ENCODE data around the gene MBTPS1. TPM values are rescaled to one million over a fixed set of nuclear protein-coding genes. Genes with fewer than 3 reads are reported as not detected.

The MBTPS1 gene
- total RNA-seq, 1 experiment from 2014 or later = 63.6 TPM

DNA sequence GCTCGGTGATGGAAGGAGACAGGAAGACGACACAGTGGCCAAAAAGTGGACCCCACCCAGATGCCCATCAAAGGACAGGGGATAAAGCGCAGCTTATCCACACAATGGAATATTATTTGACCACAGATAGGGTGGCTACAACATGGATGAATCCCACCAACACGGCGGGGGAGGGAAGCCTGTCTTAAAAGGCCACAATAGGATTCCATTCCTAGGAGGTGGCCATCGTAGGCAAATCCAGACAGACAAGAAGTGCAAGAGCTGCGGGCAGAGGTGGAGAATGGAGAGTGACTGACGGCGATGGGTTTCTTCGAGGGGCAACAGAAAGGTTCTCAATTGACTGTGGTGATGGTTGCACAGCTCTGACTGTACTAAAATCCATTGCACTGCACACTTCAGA, 90.1 kb downstream of the MBTPS1 start:
- ChIA-PET POLR2A (no interaction called here), CTCF (no interaction called here)
- Mint-ChIP-seq H3K9me3 (ENCODE audit: unreplicated experiment) (peaks cover 3% of the 10 kb centered on the region), H3K36me3 (ENCODE audit: insufficient read depth, unreplicated experiment) (peaks cover 9% of the 10 kb centered on the region), H3K27me3 (ENCODE audit: insufficient read depth, unreplicated experiment) (peaks cover 27% of the 10 kb centered on the region), H3K4me3 (ENCODE audit: unreplicated experiment) (no peak overlapping the region), H3K27ac (ENCODE audit: low read depth, unreplicated experiment) (no peak overlapping the region), H3K4me1 (ENCODE audit: insufficient read depth, unreplicated experiment) (peaks cover 6% of the 10 kb centered on the region)
- TF ChIP-seq, protein P1, sequence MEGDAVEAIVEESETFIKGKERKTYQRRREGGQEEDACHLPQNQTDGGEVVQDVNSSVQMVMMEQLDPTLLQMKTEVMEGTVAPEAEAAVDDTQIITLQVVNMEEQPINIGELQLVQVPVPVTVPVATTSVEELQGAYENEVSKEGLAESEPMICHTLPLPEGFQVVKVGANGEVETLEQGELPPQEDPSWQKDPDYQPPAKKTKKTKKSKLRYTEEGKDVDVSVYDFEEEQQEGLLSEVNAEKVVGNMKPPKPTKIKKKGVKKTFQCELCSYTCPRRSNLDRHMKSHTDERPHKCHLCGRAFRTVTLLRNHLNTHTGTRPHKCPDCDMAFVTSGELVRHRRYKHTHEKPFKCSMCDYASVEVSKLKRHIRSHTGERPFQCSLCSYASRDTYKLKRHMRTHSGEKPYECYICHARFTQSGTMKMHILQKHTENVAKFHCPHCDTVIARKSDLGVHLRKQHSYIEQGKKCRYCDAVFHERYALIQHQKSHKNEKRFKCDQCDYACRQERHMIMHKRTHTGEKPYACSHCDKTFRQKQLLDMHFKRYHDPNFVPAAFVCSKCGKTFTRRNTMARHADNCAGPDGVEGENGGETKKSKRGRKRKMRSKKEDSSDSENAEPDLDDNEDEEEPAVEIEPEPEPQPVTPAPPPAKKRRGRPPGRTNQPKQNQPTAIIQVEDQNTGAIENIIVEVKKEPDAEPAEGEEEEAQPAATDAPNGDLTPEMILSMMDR (IDR thresholded peaks at IDR 0.05; ENCODE audit: unreplicated experiment) = no peak
- BruUV-seq (replicated peaks) = no TSS peak
- no peak for DNase-seq (ENCODE audit: unreplicated experiment)
- intact Hi-C loops (cut with micrococcal nuclease) = no loop called here

DNA sequence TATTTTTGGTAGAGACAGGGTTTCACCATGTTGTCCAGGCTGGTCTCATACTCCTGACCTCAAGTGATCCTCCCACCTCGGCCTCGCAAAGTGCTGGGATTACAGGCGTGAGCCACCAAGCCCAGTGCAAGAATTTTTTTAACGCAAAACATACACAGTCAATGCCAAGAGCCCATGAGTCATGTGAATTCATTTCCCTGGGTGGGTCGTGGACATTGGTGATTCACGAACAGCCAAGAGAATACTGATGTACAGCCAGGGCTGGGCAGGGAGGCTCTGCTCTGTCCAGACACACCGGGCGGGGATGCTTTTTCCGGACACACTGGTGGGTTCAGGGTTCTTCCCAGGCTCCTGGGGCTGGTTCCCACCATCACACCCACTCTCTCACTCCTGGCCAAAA, 91.9 kb downstream of the MBTPS1 start:
- TF ChIP-seq, protein P1 (IDR thresholded peaks at IDR 0.05; ENCODE audit: unreplicated experiment) = no peak
- DNase-seq (ENCODE audit: unreplicated experiment) = no peak
- peaks cover 10% of the 10 kb centered on the region for H3K36me3 Mint-ChIP-seq (ENCODE audit: insufficient read depth, unreplicated experiment)
- peaks cover 10% of the 10 kb centered on the region for H3K27me3 Mint-ChIP-seq (ENCODE audit: insufficient read depth, unreplicated experiment)
- H3K4me3 Mint-ChIP-seq (ENCODE audit: unreplicated experiment) = no peak overlapping the region
- no TSS peak for BruUV-seq (replicated peaks)
- H3K4me1 Mint-ChIP-seq (ENCODE audit: insufficient read depth, unreplicated experiment) = peaks cover 6% of the 10 kb centered on the region
- peaks cover 8% of the 10 kb centered on the region for H3K9me3 Mint-ChIP-seq (ENCODE audit: unreplicated experiment)
- H3K27ac Mint-ChIP-seq (ENCODE audit: low read depth, unreplicated experiment) = no peak overlapping the region
- intact Hi-C loops (cut with micrococcal nuclease) = no loop called here
- ChIA-PET POLR2A (no interaction called here), CTCF (interaction anchor here (1.0 kb wide), 1 partner anchor 68 kb away, joined by 3 read pairs; no protein-coding TSS in a partner anchor)

DNA sequence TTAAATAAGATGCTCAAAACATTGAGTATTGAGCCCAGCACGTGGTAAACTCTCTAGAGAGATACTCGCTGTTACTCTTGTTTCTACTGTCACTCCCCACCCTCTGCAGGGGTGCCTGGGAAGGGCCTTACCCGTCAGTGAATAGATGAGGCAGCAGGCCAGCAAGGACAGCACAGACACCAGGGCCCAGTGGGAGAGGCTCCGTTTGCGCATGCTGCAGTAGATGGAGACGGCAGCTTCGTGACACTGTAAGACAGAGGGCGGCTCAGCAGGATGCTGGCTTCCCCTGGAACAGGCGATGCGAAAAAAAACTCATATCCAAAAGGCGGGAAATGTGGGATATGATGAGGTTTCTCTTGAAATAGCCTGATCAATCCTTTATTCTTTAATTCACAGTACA, 94.1 kb downstream of the MBTPS1 start:
- DNase-seq (ENCODE audit: unreplicated experiment) = no peak
- H3K27ac Mint-ChIP-seq (ENCODE audit: low read depth, unreplicated experiment) = no peak overlapping the region
- POLR2A ChIA-PET = interaction anchor here (0.8 kb wide), 1 partner anchor 34 kb away, joined by 3 read pairs; no protein-coding TSS in a partner anchor
- H3K4me3 Mint-ChIP-seq (ENCODE audit: unreplicated experiment) = no peak overlapping the region
- intact Hi-C loops (cut with micrococcal nuclease) = no loop called here
- H3K9me3 Mint-ChIP-seq (ENCODE audit: unreplicated experiment) = peaks cover 8% of the 10 kb centered on the region
- CTCF ChIA-PET = no interaction called here
- no peaks in the 10 kb centered on the region for H3K27me3 Mint-ChIP-seq (ENCODE audit: insufficient read depth, unreplicated experiment)
- H3K4me1 Mint-ChIP-seq (ENCODE audit: insufficient read depth, unreplicated experiment) = peaks cover 6% of the 10 kb centered on the region
- peaks cover 7% of the 10 kb centered on the region for H3K36me3 Mint-ChIP-seq (ENCODE audit: insufficient read depth, unreplicated experiment)
- TF ChIP-seq, protein P1 (IDR thresholded peaks at IDR 0.05; ENCODE audit: unreplicated experiment) = no peak
- no TSS peak for BruUV-seq (replicated peaks)

DNA sequence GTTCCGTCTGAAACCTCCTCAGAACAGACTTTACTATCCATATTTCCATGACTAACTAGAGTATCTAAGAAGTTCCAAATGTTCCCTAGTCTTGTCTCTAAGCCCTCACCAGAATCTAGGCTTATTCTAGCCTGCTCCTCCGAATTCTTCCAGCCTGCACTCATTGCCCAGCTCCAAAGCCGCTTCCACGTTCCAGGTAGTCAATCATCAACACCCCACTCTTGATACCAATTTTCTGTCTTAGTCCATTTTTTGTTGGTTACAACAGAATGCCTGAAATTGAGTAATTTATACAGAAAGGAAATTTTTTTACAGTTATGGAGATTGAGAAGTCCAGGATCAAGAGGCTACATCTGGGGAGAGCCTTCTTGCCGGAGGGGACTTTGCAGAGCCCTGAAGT, 95.3 kb downstream of the MBTPS1 start:
- Mint-ChIP-seq H3K27ac (ENCODE audit: low read depth, unreplicated experiment) (no peak overlapping the region), H3K9me3 (ENCODE audit: unreplicated experiment) (peaks cover 8% of the 10 kb centered on the region), H3K4me1 (ENCODE audit: insufficient read depth, unreplicated experiment) (peaks cover 6% of the 10 kb centered on the region), H3K4me3 (ENCODE audit: unreplicated experiment) (no peak overlapping the region), H3K27me3 (ENCODE audit: insufficient read depth, unreplicated experiment) (no peaks in the 10 kb centered on the region), H3K36me3 (ENCODE audit: insufficient read depth, unreplicated experiment) (peaks cover 4% of the 10 kb centered on the region)
- no peak for DNase-seq (ENCODE audit: unreplicated experiment)
- ChIA-PET CTCF (interaction anchor here (0.6 kb wide), 1 partner anchor 41 kb away, joined by 3 read pairs; no protein-coding TSS in a partner anchor), POLR2A (no interaction called here)
- TF ChIP-seq, protein P1 (IDR thresholded peaks at IDR 0.05; ENCODE audit: unreplicated experiment) = no peak
- intact Hi-C loops (cut with micrococcal nuclease) = no loop called here
- no TSS peak for BruUV-seq (replicated peaks)
